Astrocyte of the cerebellum (primary cell): ENCODE measurements around the gene CACNG4.

ENCODE experiments used
- DNase-seq: peaks from one replicate; pipeline ENCODE4 v3.0.0-alpha.2; 2011; ENCODE audit warnings: low read depth
- H3K4me3 ChIP-seq: 2 replicates; pipeline ENCODE4 v1.5.1; 2011; ENCODE audit warnings: mild to moderate bottlenecking, low read depth, low read length, moderate library complexity
- CTCF ChIP-seq: IDR thresholded peaks from 2 replicates; pipeline ENCODE4 v1.5.1; 2012; ENCODE audit warnings: low read length, low read depth, moderate library complexity, mild to moderate bottlenecking; ENCODE audit errors: missing control alignments
- in situ Hi-C: cut with HindIII; loops from 2 replicates; pipeline ENCODE4 v1.10.0; 2017; ENCODE audit warnings: low sequenced_read_pairs

CACNG4 gene

DNA sequence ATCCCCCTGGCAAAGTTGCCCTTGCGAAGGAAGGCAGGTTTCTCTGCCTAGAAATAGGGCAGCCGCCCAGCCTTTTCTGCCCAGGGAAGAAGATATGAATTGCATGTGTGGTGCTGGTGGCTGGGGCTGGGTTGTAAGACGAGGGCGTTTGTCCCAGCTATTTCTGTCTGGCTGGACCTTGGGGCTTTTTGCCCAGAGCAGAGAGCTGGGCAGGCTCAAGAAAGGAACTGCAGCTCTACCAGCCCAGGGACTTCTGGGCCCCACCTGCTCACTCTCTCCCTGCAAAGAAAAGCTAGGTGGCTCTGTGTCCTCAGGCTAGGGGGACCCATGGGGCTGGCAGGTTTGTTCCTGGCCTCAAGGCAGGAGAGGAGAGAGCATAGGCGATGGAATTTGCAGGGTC, 80.4 kb downstream of the CACNG4 start:
- DNase-seq: no peak
- in situ Hi-C loops: no loop called here
- H3K4me3 ChIP-seq: no peak overlapping the region
- TF ChIP-seq CTCF: no peak

- in situ Hi-C loops: no loop called here
- no peak for TF ChIP-seq CTCF
- H3K4me3 ChIP-seq: no peak overlapping the region
- DNase-seq: no peak
These were observed 81.9 kb downstream of the CACNG4 start for GRCh38 chr17:67046398-67046797.

DNA sequence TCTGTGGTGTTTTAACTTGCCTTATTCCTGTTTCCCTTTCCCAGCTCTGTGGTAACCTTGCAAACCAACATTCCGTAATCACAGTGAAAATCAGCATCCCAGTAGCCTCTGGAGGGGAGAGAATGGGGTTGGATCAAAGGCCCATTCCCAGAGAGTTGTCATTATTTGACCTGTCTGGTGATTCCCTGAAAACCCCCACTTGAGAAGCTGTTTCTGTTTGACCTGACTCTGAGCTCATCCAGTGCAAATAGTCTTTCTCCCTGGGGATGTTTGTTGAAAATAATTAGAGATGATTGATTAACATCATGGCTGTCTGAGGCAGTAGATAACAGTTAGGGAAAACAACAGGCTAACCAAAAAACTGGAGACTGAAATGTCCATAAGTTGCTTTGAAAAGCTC, 82.9 kb downstream of the CACNG4 start:
- in situ Hi-C loops: no loop called here
- TF ChIP-seq CTCF: no peak
- DNase-seq: no peak
- no peak overlapping the region for H3K4me3 ChIP-seq

DNA sequence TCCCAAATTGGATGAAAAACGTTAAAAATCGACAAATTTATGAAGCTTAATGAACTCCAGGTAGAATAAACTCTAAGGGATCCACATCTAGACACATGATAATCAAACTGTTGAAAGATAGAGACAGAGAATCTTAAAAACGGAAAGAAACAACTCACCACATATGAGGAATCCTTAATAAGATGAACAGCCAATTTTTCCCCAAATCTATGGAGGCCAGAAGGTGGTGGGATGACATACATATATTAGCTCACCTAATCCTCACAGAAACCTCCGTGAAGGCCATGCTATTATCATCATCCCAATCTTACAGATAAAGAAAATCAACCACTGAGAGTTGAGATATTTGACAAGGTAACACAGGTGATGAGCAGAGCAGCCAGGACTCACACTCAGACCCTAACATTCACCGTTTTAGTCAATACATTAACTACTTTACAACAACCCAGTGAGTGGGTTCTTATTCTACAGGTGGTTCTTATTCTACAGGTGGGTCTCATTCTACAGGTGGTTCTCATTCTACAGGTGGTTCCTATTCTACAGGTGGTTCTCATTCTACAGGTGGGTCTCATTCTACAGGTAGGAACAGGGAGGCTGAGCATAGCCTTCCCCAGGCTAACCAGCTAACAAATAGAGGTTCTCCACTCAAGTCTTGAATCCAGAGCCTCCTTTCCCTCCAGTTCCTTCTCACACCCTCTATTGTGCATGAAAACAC, 84.7 kb downstream of the CACNG4 start:
- no peak for TF ChIP-seq CTCF
- in situ Hi-C loops: no loop called here
- H3K4me3 ChIP-seq: no peak overlapping the region

GRCh38 chr17:67050066-67050465, 85.6 kb downstream of the CACNG4 start:
- H3K4me3 ChIP-seq: no peak overlapping the region
- DNase-seq: no peak
- in situ Hi-C loops: no loop called here
- TF ChIP-seq CTCF: no peak

More for the DNA sequence above, 84.7 kb downstream of the CACNG4 start:
- no peak for DNase-seq

GRCh38 chr17:67050471-67051154, 86.1 kb downstream of the CACNG4 start:
- DNase-seq: no peak
- TF ChIP-seq CTCF: no peak
- in situ Hi-C loops: no loop called here
- no peak overlapping the region for H3K4me3 ChIP-seq
